Epithelial cell of proximal tubule (primary cell): ENCODE measurements around the gene CCDC92B. TPM values are rescaled to one million over a fixed set of nuclear protein-coding genes. Genes with fewer than 3 reads are reported as not detected.
A peak's percentile ranks its signal among the peaks of the same experiment; 100 is the strongest.

ENCODE experiments used
- DNase-seq: peaks from one replicate; pipeline ENCODE4 v3.0.0-alpha.2; 2011; ENCODE audit warnings: low read depth
- H3K4me3 ChIP-seq: 2 replicates; pipeline ENCODE4 v1.5.1; 2011; ENCODE audit warnings: low read depth, mild to moderate bottlenecking, low read length
- total RNA-seq: library from RNA; depleted of rRNA; stranded (reverse); fragments of >200 nt; gene quantifications from 2 replicates; pipeline ENCODE4 v1.2.3, GENCODE V29; 2015
- TF ChIP-seq, protein P1 (sequence below): conservative IDR thresholded peaks from 2 replicates; pipeline ENCODE4 v1.5.1; 2012; ENCODE audit warnings: low read depth, mild to moderate bottlenecking, low read length

CCDC92B gene
- total RNA-seq, 1 donor from 2014 or later = 0.06 TPM

DNA sequence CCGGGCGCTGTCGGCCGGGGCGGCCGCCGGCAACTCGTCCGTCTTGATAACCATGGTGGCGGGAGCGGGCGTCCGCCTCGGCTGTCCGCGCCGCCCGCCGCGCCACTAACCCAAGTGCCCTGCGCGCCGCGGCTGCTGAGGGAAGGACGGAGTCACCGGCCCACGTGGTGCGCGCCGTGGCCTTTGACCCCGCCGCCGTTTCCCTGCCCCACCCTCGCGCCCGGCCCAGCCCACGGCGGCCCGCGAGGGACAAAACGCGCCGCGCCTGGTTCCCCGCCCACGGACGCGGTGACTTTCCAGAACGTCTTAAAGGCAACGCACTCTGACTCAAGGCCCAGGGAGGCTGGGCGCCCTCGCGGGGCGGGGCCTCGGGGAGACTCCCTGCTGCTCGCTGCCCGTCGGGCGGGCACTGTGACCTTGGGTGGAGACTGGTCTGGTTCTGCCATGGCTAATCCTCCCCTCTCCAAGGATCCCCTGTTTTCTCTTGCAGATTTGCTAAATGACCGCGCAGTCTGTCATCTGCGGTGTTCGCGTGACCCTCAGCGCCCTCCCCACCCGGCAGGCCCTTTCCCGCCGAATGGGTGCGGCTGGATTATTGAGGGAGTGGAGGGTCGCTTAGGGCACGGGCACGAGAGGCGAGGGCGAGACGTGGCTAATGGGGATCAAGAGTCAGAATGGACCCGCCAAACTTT lies 37.7 kb downstream of the CCDC92B start, which contains the start of gene CLUH:
TSS of gene CLUH (minus strand) at position 157 of the 692 bp plus-strand sequence. CDS start at position 54, 103 bp downstream.
- TF ChIP-seq, protein P1, sequence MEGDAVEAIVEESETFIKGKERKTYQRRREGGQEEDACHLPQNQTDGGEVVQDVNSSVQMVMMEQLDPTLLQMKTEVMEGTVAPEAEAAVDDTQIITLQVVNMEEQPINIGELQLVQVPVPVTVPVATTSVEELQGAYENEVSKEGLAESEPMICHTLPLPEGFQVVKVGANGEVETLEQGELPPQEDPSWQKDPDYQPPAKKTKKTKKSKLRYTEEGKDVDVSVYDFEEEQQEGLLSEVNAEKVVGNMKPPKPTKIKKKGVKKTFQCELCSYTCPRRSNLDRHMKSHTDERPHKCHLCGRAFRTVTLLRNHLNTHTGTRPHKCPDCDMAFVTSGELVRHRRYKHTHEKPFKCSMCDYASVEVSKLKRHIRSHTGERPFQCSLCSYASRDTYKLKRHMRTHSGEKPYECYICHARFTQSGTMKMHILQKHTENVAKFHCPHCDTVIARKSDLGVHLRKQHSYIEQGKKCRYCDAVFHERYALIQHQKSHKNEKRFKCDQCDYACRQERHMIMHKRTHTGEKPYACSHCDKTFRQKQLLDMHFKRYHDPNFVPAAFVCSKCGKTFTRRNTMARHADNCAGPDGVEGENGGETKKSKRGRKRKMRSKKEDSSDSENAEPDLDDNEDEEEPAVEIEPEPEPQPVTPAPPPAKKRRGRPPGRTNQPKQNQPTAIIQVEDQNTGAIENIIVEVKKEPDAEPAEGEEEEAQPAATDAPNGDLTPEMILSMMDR = no peak

DNA sequence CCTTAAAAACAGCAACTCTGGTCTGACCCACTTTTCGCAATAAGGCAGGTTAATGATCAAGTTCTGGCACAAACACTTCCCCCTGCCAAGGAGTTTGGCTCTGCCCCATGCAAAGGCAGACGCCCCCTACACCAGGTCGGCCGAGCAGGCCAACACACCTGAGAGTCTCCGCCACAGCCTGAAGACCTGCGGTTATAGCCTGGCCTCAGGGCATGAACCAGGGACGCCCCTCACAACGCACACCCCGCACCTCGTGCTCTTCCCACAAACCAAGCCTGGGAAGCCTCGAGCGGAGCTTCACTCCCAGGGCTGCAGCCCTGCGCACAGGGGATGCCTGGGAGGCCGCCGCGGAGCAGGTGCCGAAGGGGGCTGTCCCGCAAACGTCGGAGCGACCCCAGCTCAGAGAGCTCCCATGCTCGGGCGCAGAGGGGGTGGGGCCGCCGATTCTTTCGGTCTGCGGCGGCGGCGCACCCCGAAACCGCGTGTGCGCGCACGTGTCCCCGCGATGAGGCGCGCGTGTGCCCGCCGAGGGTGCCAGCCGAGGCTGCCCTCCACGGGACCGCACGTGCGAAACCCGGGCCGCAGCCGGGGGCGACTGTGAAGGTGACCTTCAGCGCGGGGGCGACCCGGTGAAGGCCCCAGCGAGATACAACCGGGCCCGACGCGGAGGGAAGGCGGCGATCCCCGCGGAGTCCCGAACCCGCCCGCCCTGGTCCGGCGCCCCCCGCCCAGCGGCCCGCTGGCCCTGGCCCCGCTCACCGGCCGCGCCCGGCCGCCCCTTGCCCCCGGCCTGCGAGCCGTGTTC lies 38.4 kb downstream of the CCDC92B start:
- H3K4me3 ChIP-seq = peak overlapping the region; percentile 72
- DNase-seq = peak; percentile 65
- TF ChIP-seq, protein P1 = no peak

More for the DNA sequence above, 37.7 kb downstream of the CCDC92B start, which contains the start of gene CLUH:
- H3K4me3 ChIP-seq = peak within 1 kb of the TSS; percentile 72
- peak; percentile 58 for DNase-seq

DNA sequence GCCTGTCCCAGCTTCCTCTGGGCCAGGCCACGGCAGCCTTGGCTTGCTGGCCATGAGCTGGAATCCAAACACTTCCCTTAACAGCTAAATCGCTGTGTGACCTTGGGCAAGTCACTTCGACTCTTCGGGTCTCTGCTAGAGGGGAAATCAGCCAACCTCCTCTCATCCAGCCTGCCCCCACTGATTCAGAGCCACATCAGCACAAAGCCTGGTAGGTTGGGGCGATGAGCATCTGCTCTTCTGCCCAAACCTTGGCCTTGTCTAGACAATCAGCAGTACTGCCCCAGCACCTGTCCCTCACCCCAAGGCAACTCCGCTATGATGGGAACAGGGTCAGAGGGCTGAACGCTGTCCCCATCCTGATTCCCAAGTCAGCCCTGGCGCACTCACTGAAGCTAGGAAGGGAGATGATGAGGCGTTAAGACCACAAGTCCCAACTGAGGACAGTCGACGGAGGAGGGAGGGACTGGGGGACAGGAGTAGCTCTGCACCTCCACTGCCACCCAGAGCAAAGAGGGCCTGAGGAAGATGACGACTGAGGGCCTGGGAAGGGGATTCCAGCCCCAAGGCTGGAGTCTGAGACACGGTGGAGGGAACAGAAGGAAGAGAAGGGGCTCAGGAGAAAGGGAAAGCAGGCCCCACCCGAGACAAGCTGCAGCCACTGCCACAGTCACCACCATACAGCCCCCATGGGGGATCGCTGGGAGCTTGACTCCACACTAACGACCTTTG lies 39.2 kb downstream of the CCDC92B start:
- TF ChIP-seq, protein P1 = no peak
- DNase-seq = no peak
- H3K4me3 ChIP-seq = peak overlapping the region; percentile 72

DNA sequence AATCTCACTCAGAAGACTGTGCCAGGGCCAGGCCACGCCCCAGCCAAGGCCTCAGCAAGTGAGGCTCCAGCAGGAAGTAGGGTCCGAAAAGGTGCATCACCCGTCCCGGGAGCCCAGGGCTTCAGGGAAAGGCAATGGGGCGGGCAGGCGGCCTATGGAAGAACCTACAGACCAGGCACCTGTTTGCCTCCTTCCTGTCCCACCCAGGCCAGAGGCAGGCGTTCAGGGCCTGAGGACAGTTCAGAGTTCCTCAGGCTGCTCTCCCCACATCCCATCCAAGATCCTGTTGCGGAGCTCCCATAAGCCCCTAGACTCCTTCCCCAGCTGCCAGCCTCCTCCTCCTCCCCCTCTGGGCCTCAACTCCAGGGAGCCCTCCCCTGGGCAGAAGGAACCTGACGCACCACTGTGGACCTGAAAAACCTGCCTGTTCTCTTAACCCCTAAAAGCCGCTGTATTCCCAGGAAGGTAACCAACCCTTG lies 40.2 kb downstream of the CCDC92B start:
- H3K4me3 ChIP-seq = peak overlapping the region; percentile 72
- DNase-seq = no peak
- TF ChIP-seq, protein P1 = no peak

DNA sequence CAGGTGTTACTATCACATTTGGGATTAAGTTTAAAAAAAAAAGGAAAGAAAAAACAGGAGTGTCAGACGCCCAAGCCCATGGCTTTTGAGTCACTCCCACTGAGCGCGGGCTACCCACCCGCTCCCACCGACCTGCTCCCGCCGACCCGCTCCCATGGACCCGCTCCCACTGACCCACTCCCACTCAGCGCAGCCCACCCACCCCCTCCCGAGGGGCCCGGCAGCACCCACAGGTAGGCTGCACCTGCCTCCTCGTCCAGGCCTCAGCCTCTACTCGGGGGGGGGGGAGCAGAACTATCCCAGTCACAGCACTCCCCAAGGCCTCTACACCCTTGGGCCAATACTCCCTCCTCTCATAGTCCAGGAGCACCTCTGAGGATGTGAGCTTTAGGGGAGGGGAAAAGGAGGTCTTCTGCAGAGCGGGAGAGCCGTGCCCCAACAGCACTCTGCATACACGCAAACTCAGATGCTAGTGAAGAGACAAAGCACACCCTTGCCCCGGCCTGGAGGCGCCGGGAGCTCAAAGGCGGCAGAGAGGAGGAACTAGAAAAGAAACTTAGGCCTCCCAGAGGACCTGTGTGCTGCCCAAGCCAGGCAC lies 40.8 kb downstream of the CCDC92B start:
- TF ChIP-seq, protein P1 = no peak
- DNase-seq = no peak
- H3K4me3 ChIP-seq = peak overlapping the region; percentile 72
